NT2/D1 (cell line): ENCODE data around the gene FGB.

Source experiments
- SUZ12 ChIP-seq: IDR thresholded peaks from 2 replicates; pipeline ENCODE4 v1.6.1; 2011; ENCODE audit not compliant: insufficient read length, insufficient read depth; ENCODE audit errors: extremely low read depth
- YY1 ChIP-seq: IDR thresholded peaks from 2 replicates; pipeline ENCODE4 v1.6.1; 2011; ENCODE audit not compliant: insufficient read length, insufficient read depth
- ZNF274 ChIP-seq: IDR thresholded peaks from 2 replicates; pipeline ENCODE4 v1.6.1; 2011; ENCODE audit warnings: mild to moderate bottlenecking, low read depth, low read length

- TF ChIP-seq ZNF274 (no peak), YY1 (no peak), SUZ12 (no peak)
These were observed 3.9 kb downstream of the FGB start for GRCh38 chr4:154566639-154567204.
